GM18858 (cell line): ENCODE results near the gene PROM1.

Source experiments
- ATAC-seq: cut with Tn5 transposase; IDR thresholded peaks from one replicate; pipeline ENCODE4 v1.9.1; 2021; ENCODE audit not compliant: unreplicated experiment

Gene PROM1

GRCh38 chr4:16029886-16030285 is 53.9 kb downstream of the PROM1 start:
- no peak for ATAC-seq

- ATAC-seq = no peak
Observed at GRCh38 chr4:16029262-16029661, 54.6 kb downstream of the PROM1 start.

GRCh38 chr4:16027626-16028025 is 56.2 kb downstream of the PROM1 start:
- no peak for ATAC-seq

GRCh38 chr4:16027114-16027513 is 56.7 kb downstream of the PROM1 start:
- no peak for ATAC-seq

- peak; percentile 58 for ATAC-seq
Observed at GRCh38 chr4:16026160-16026761, 57.6 kb downstream of the PROM1 start.

- ATAC-seq = no peak
Observed at GRCh38 chr4:16025268-16025667, 58.6 kb downstream of the PROM1 start.

- ATAC-seq = no peak
Observed at GRCh38 chr4:16023776-16024408, 59.9 kb downstream of the PROM1 start.

- no peak for ATAC-seq
Observed at GRCh38 chr4:16021804-16022560, 61.8 kb downstream of the PROM1 start.

- no peak for ATAC-seq
Observed at GRCh38 chr4:16019649-16020048, 64.2 kb downstream of the PROM1 start.

GRCh38 chr4:16018841-16019240 is 65.0 kb downstream of the PROM1 start:
- no peak for ATAC-seq

GRCh38 chr4:16018061-16018676 is 65.7 kb downstream of the PROM1 start:
- no peak for ATAC-seq

- no peak for ATAC-seq
Observed at GRCh38 chr4:16016536-16016935, 67.3 kb downstream of the PROM1 start.

GRCh38 chr4:16011173-16011572 is 72.7 kb downstream of the PROM1 start:
- no peak for ATAC-seq

- ATAC-seq = no peak
Observed at GRCh38 chr4:16009153-16009552, 74.7 kb downstream of the PROM1 start.

GRCh38 chr4:16007471-16008095 is 76.2 kb downstream of the PROM1 start:
- ATAC-seq = no peak

- ATAC-seq = no peak
Observed at GRCh38 chr4:16006771-16007446, 76.9 kb downstream of the PROM1 start.

- no peak for ATAC-seq
Observed at GRCh38 chr4:16005676-16006075, 78.1 kb downstream of the PROM1 start.

GRCh38 chr4:16001484-16001858 is 82.4 kb downstream of the PROM1 start:
- ATAC-seq = peak; percentile 89

- ATAC-seq = no peak
Observed at GRCh38 chr4:16000708-16001483, 82.9 kb downstream of the PROM1 start.

- ATAC-seq = no peak
Observed at GRCh38 chr4:15996773-15997172, 87.0 kb downstream of the PROM1 start.
